ENCODE results near the gene ITIH4. TPM values are rescaled to one million over a fixed set of nuclear protein-coding genes. Genes with fewer than 3 reads are reported as not detected.
A peak's percentile ranks its signal among the peaks of the same experiment; 100 is the strongest.

ITIH4 gene
- total RNA-seq, 1 donor from 2014 or later, result 16.3 TPM

DNA sequence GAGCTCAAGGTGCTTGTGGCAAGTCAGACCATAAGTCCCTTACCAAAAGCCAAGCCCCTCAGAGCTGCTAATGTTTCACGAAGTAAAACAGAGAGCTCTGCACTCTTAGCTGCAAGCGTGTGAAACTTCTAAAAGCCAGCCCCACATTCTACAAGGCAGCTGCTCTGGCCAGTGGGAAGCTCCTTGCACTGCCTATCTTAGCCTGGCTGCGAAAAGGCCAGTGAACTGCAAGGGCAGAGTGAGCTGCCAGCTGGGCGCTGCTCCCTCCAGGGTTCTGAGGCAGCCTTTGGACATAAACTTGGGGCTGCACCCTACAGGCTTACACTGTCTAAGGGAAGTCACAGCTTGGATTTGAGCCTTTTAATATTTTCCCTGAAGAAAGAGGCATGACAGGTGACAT, 6.5 kb upstream of the ITIH4 start:
- intact Hi-C loops (cut with DNase I), result no loop called here
- DNase-seq (ENCODE audit: low spot score) (no peak), ATAC-seq (no peak)

DNA sequence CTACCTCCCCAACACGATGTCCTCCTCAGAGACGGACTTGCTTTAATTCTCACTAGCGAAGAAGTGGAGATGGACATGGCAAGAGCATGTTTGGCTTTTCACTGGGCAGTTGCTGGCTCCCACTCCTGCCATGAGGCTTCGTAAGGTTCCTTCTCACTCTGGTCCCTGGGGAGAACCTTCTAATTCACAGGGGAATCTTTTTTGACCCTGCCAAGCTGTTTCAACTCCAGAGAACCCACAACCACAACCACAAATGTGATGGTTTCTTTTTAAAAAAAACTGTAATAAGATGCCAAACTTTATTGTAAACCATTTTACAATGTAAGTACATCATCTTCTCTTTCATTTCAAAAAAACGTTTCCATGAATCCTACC, 6.0 kb upstream of the ITIH4 start:
- ATAC-seq, result no peak
- intact Hi-C loops (cut with DNase I), result no loop called here
- no peak for DNase-seq (ENCODE audit: low spot score)

DNA sequence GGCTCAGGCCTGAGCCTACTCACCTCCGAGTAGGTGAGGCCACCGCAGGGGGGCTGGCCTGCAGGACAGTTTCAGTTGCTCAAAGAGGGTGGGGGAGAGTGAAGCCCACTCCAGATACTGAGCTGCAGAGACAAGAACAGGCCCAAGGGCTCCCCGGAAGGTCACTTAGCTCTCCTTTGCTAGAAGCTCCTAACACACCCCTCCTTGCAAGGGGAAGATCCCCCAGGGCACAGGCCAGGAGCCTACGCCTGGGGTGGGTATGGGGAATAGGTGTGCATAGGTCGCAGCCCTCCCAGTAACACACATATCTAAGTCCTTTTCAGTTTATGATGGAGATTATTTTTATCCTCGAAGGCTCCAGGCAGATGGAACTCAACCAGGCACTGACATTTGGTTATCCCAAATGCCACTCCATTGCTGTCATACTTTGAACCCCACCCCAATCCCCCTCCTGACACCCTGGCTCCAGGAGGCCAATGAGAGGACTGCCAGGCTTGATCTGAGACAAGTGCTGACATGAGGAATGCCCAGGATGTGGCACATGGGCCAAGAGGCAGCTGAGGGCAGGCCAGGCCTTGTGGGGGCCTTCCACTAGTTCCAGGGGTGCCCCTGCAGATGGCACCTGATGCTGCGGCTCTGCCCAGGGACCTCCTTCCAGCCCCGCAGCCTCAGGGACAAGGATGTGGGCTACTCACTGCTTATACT, 5.4 kb upstream of the ITIH4 start:
- intact Hi-C loops (cut with DNase I), result no loop called here
- no peak for ATAC-seq
- no peak for DNase-seq (ENCODE audit: low spot score)

DNA sequence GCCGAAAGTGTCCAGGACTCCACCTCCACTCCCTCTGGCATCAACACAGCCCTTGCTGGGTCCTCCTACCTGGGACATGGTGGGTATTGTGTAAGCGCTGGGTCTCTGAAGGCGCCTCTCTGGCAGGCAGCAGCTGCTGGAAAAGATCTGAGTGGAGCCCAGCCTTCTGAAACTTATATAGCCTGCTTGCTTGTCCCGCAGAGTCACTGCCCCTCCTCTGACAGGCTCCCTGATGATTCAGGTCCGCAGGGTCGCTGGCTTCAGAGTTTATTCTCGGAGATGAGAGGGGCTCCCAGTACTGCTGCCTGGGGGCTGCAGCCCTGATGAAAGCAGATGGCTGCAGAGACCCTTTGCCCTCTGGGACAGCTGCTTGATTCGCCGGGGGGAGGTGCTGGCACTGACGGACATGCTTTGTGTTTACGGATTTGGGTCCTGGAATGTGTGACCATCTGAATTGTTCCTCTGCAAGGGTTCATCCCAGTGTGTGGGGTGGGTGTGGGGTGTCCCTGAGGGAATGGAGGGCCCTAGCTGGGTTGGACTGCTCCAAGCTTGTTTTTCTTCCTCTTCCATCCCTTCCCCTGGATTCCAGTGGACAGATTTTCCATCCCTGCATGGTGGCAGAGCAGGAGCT, 4.5 kb upstream of the ITIH4 start, which contains the start of gene MUSTN1:
Gene MUSTN1, minus strand, starts transcription at position 149 of the 631 bp plus-strand sequence. Its CDS starts 71 bp downstream, at position 78.
- DNase-seq (ENCODE audit: low spot score) (no peak), ATAC-seq (peak; percentile 78)
- intact Hi-C loops (cut with DNase I), result no loop called here

DNA sequence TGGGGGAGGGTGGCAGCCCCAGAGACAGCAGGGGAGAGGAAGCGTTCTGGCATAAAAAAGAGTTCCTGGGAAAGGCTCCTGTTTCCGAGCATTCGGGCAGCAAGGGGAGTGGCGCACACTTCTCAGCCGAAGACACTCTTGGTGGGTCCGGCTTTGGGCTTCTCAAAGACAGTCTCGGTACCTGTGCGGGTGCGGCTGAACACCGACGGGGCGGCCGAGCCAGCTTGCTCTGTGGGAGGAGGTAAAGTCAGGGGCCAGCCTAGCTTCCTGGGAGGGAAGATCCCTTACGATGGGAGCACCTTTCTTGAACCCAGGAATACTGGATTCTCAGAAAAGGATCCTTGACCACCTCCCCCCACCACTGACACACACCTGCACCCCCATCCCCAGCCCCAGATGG, 2.7 kb upstream of the ITIH4 start:
- no peak for DNase-seq (ENCODE audit: low spot score)
- intact Hi-C loops (cut with DNase I), result no loop called here
- ATAC-seq, result no peak

DNA sequence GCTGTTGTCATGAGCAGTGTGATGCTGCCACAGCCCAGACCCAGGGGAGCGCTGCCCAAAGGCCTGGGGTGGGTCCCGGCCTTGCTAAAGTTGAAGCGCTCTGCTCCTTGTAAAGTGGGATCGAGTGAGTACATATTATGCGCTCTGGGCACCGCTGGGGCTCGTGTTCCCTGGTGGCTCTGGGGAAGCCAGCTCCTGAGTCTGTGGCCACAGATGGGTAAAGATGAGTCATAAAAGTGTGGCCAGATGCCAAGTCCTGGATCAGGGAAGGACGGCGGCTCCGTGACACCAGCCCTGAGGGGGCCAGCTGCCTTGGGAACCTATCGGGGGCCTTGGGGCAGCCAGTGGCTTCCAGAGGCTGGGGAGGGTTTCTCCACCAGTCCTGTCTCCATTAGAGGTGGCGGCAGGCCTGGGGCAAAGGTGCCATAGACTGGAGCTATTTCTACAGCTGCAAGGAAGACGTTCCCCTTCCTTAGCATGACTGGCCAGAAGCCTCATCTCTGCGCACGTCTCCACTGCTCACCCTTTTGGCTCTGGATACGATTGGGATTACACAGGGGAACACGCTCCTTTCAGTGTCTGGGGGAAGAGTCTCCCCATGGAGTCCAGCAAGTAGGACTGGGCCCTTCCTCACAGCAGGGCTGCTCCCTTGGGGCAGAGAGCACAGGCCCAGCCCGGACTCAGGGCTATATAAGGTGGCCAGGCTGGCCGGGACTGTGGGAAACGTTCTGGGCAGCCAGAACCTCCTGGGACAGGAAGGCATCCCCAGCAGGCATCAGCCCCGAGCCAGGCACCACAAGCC, 1.2 kb upstream of the ITIH4 start:
- DNase-seq (ENCODE audit: low spot score) (no peak), ATAC-seq (peak; percentile 35)
- intact Hi-C loops (cut with DNase I), result no loop called here

DNA sequence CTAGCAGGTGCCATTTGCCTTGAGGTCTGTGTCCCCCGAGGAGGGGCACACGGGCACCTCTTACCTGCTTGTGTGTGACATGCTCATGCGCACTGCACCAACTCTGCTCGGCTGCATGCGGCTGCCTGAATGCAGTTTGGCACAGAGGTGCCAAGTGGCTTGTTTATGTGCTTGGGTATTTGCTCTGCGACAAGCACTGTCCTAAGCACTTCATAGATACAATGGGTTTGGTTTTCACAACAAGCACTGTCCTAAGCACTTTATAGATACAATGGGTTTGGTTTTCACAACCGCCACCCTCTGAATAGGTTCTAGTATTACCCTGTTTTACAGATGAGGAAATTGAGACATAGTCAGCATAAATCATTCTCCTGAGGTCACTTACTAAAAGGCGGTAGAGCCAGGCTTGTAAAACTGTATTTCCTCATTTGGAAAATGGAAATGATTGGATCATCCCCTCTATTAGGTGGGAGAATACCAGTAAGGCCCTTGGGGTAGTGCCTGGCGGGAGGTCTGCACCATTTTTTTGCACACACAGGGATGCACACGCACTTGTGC, 487 bp downstream of the ITIH4 start:
- DNase-seq (ENCODE audit: low spot score) (no peak), ATAC-seq (no peak)
- intact Hi-C loops (cut with DNase I), result no loop called here

DNA sequence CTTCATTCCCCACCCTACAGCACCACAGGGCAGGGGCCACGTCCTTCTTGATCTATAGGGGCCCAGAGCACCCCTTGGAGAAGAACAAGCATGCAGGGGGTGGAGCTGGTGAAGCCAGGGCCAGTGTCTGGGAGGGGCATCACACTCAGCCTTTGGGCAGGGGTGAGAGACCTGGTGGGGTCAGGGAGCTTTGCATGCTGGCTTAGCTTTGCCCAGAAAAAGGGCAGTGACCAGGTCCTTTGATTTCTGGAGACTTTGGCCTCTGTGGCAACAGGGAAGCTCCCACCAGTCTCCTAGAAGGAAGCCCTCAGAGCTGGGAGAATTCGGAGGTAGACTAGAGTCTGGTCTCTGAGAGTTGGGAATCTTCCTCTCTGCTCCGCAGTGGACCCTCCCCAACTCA, 990 bp downstream of the ITIH4 start:
- ATAC-seq (no peak), DNase-seq (ENCODE audit: low spot score) (no peak)
- intact Hi-C loops (cut with DNase I), result no loop called here

DNA sequence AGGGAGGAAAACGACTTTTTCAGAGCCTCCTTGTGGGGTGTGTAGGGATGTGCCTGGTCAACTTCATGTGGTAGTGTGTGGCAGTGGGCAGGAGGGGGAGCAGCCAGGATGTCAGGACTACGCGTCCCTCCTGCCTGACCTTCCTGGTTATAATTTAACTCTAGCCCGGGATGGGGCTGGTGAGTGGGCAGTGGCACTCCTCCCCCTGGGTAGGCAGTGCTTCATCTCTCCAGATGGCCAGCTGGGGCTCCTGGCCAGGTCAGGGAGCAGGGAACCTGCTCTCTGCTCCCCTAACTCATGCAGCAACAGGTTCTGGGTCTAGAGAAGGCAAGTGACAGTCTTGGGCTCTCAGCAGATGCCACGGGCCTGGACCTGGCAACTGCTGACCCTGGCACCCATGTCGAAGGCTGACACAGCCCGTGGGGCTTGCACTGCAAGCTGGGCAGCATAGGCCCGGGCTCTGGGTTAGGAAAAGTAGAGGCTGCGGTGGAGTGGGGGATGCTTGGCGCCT, 2.6 kb downstream of the ITIH4 start:
- ATAC-seq, result no peak
- intact Hi-C loops (cut with DNase I), result no loop called here
- DNase-seq (ENCODE audit: low spot score), result no peak

DNA sequence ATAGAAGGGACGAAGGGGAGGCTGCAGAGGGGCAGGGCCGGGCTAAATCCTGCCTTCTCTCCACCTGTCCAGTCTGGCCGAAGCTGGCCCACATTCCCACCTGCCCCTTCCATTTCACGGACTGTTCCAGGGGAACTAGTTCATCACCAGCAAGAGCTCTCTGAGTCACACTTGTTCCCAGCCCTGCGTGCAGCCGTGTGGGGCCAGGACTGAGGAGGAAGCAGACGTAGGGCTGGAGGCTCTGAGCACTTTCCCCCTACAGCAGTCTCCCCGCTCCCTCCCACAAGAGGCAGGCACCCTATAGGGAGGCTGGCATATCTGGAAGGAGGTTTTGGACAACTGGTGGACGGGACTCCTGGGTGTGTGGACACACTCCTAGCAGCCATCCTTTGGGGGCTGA, 3.0 kb downstream of the ITIH4 start:
- intact Hi-C loops (cut with DNase I), result no loop called here
- no peak for ATAC-seq
- no peak for DNase-seq (ENCODE audit: low spot score)

DNA sequence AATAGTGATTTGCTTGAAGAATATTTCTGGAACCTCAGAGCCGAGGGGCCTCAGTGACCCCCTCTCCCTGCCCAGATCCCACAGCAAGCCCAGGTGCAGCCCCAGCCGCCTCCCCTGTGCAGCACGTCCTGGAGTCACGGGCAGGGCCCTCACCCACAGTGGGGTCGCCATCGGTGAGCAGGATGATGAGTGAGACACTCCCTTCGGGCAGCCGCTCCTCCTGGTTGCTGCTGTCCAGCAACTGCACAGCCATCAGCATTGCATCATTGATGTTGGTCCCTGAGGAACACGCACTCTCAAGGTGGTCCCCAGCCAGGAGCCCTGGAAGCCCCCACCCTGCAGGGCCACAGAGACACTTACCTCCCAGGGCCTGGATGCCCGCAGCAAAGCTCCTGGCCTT, 6.4 kb downstream of the ITIH4 start:
- intact Hi-C loops (cut with DNase I), result no loop called here
- DNase-seq (ENCODE audit: low spot score) (no peak), ATAC-seq (no peak)

DNA sequence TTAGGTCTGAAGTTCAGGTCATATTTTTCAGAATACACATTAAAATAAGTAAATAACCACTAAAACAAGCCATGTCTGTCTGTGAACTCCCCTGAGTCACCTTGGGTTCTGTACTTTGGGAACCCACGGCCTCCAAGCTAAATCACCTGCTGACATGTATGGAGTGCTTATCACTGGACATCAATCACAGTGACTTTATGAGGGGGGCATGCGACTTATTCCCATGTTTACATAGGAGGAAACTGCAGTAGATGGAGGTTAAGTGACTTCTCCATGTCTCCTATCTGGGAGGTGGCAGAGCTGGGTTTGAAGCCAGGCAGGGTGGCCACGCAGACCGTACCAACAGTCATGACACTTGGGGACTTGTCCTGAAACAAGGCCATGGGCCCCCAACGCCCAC, 8.1 kb downstream of the ITIH4 start:
- DNase-seq (ENCODE audit: low spot score) (no peak), ATAC-seq (no peak)
- intact Hi-C loops (cut with DNase I), result no loop called here

DNA sequence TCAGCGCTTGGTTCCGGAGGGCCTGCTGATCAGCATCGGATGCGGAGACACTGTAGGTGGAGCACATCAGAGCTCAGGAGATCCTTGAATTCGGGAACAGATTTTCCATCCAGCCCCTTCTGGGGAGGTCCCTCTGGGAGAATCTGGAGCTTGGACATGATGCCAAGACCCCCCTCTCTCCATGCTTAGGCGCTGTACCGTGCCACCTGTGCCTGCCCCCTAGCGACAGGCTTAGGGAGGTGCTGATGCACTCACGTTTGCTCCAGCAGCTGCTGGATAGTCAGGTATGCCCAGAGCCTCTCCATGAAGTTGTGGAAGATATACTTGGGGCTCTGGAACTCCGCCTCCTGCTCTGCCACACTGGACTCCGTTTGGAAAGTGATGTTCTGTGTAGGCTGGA, 9.7 kb downstream of the ITIH4 start:
- DNase-seq (ENCODE audit: low spot score) (no peak), ATAC-seq (no peak)
- intact Hi-C loops (cut with DNase I), result no loop called here

DNA sequence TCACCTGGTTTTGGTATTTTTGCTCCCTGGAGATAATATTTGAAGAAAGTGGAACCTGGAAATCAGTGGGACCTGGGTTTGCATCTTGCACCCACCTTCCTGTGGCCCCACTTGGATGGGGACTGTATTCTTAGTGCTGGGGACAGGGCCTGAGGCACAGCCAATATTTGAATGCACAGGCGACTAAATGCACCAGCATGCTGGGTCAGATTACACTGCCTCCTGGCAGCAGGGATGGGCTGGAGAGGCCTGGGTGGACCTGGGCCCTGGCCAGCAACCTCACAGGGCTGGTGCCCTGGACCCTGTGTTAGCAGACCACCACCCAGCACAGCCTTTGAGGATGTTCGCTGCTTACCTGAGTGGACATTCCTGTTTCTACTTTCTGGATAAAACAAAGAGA, 10.5 kb downstream of the ITIH4 start:
- ATAC-seq, result no peak
- intact Hi-C loops (cut with DNase I), result no loop called here
- DNase-seq (ENCODE audit: low spot score), result no peak

DNA sequence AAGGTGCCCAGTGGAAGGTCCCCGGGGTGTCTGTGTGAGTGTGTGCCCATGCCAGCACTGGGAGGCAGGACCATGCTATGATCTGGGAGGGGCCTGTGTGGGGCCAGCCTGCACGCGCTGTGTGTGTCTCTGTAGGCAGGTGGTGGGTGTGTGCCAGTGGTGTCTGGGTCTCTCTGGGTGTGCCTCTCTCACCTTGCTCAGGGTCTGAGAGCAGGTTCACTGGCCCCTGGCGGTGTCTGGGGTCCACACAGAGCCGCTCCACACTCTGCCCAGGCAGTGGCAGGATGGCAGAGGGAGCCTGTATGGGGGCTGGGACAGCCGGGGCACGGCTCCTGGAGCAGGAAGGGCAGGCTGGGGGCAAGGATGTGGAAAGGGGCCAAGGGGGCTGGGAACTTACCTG, 12.6 kb downstream of the ITIH4 start:
- intact Hi-C loops (cut with DNase I), result no loop called here
- ATAC-seq (no peak), DNase-seq (ENCODE audit: low spot score) (no peak)

DNA sequence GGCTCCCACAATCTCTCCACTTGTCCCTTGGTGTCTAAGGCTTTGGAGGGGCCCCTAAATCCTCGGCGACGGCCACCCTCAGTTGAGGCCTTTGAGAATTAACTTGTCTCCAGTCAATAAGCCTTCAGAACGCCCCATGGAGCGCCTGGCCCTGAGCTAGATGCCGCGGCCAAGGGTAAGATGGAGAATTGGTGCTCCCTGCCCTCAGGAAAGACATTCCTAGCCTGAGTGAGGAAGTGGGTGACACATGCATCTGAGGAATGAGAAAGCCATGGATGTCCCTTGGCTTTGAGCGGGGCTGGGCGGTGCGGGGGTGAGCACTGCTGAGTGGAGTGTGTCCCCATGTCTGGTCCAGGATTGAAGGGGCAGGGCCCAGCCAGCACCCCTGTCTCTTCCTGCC, 13.3 kb downstream of the ITIH4 start:
- intact Hi-C loops (cut with DNase I), result no loop called here
- ATAC-seq, result no peak
- no peak for DNase-seq (ENCODE audit: low spot score)

DNA sequence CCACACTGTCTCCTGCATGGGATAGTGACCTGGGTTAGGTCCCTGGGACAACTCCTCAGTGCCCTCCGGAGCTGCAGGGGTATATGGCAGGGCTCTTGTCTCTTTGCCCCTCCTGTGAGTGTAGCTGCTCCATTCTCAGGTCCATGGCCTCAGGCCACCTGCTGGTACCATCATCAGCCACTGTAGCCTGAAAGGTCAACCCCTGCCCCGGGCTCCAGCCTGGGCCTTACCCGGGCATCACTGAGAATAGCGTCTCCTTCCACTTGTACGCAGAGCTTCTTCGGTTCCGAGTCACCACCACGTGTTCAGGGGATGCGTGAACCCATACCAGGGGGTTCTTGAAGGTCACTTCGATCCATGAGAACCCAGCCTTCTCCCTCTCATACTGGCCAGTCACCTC, 13.8 kb downstream of the ITIH4 start:
- intact Hi-C loops (cut with DNase I), result no loop called here
- ATAC-seq (no peak), DNase-seq (ENCODE audit: low spot score) (no peak)

DNA sequence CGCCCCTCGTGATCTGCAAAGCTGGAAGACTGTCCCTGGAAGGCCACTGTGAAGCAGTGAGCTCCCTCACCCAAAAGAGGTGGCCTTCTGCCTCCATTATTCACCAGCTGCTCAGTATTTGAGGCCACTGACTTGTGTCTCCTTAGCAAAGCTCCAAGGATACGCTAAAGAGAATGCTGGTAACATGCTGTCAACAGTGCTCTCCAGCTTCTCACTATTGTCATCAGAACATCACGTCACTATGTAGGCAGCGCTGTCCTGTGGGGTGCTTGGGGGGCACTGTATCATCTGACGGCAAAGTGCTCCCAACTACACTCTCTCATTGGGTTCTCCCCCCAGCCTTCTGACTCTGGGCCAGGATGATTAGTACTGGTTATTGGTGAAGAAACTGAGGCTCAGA, 14.3 kb downstream of the ITIH4 start:
- intact Hi-C loops (cut with DNase I), result no loop called here
- no peak for DNase-seq (ENCODE audit: low spot score)
- no peak for ATAC-seq

DNA sequence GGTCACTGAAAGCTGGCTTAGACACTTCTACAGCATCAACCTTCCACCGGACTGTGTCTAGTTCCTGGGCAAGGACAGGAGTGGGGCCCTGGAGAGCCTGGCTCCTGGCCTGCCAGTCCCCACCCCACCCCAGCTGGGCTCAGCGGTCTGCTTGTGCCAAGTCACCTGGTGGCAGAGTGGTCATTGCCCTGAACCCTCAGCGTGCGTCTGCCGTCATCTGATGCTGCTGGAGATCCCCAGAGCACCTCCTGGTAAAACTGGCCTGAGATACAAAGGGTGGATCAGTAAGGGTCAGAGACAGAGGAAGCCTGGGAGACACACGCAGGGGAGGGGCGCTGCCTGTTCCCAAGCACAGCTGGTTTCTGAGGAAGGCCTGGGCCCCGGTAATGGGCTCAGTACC, 16.7 kb downstream of the ITIH4 start:
- intact Hi-C loops (cut with DNase I), result no loop called here
- DNase-seq (ENCODE audit: low spot score) (no peak), ATAC-seq (no peak)

DNA sequence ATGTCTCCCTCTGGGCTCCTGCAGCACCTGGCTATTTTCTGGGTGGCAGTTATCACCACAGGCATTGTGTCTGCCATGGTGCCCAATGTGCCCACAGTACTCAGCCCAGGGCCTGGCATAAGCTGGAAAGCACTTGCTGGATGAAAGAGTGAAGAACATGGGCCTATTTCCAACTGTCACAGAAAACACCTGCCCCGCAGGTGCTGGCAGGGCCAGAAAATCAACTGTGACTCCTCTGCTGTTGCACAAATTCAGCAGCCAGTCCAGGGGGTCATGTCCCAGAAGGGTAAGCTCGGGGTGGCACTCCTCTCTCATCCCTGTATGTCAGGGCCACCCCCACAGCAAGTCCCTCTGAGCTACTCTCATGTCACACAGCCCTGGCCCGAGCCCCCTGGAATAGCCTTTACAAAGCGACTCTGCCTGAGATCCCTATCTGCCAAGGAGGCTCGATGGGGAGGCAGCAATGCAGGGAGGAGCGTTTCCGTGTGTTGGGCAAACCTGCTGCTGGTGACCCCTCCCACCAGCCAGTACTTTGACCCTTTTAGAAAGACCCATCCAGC, 18.9 kb downstream of the ITIH4 start:
- no peak for ATAC-seq
- no peak for DNase-seq (ENCODE audit: low spot score)
- intact Hi-C loops (cut with DNase I), result no loop called here

Data from sciatic nerve (tissue), 2 donors.